ENCODE measurements around the gene GATA2.

GRCh38 chr3:128435561-128435960 is 57.4 kb downstream of the GATA2 start:
- no peak for TF ChIP-seq POLR2A (IDR thresholded peaks at IDR 0.05; ENCODE audit: extremely low read depth, insufficient read length)
- TF ChIP-seq, protein P1, sequence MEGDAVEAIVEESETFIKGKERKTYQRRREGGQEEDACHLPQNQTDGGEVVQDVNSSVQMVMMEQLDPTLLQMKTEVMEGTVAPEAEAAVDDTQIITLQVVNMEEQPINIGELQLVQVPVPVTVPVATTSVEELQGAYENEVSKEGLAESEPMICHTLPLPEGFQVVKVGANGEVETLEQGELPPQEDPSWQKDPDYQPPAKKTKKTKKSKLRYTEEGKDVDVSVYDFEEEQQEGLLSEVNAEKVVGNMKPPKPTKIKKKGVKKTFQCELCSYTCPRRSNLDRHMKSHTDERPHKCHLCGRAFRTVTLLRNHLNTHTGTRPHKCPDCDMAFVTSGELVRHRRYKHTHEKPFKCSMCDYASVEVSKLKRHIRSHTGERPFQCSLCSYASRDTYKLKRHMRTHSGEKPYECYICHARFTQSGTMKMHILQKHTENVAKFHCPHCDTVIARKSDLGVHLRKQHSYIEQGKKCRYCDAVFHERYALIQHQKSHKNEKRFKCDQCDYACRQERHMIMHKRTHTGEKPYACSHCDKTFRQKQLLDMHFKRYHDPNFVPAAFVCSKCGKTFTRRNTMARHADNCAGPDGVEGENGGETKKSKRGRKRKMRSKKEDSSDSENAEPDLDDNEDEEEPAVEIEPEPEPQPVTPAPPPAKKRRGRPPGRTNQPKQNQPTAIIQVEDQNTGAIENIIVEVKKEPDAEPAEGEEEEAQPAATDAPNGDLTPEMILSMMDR (IDR thresholded peaks at IDR 0.05; ENCODE audit: low read depth, low read length) = no peak
- TF ChIP-seq, protein P2, sequence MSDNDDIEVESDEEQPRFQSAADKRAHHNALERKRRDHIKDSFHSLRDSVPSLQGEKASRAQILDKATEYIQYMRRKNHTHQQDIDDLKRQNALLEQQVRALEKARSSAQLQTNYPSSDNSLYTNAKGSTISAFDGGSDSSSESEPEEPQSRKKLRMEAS (IDR thresholded peaks at IDR 0.05; ENCODE audit: low read depth, low read length) = no peak

All from NB4 (cell line).